Fibroblast of skin of right biceps (primary cell): ENCODE results near the gene NUMBL.
A peak's percentile ranks its signal among the peaks of the same experiment; 100 is the strongest.
"Not testable (repeated sequence)": the region's sequence is repeated elsewhere in the genome, so short reads cannot be mapped to it uniquely, and the experiment has no call there.

Source experiments
- DNase-seq: peaks from one replicate; pipeline ENCODE4 v3.0.0-alpha.2; 2013

Gene NUMBL

DNA sequence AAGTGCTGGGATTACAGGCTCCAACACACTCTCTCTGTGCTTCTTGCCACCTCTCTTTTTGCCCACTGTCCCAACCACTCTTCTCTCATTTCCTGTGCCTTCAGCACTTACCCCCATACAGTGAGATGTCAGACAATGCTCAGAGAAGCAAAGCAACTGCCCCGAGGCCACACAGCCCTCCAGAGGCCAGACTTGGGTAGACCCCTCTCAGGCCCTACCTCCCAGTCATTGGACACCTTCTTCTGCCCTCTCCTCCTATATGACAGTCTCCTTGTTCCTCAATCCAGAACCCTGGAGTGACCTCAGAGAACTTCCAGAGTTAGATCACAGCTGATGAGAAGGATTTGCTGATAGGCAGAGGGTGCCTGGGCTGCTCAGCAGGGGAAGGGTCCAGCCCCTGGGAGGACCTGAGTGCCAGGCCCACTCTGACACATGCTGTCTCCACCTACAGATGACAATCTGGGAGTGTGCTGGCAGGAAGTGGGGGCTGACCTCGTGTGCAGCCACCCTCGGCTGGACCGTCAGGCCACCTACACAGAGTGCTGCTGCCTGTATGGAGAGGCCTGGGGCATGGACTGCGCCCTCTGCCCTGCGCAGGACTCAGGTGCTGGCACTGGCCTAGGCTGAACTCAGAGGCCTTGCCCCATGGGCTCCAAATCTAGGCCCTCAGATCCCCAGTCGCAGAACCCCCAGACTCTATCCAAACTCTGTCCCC, 64.9 kb downstream of the NUMBL start:
- no peak for DNase-seq

DNA sequence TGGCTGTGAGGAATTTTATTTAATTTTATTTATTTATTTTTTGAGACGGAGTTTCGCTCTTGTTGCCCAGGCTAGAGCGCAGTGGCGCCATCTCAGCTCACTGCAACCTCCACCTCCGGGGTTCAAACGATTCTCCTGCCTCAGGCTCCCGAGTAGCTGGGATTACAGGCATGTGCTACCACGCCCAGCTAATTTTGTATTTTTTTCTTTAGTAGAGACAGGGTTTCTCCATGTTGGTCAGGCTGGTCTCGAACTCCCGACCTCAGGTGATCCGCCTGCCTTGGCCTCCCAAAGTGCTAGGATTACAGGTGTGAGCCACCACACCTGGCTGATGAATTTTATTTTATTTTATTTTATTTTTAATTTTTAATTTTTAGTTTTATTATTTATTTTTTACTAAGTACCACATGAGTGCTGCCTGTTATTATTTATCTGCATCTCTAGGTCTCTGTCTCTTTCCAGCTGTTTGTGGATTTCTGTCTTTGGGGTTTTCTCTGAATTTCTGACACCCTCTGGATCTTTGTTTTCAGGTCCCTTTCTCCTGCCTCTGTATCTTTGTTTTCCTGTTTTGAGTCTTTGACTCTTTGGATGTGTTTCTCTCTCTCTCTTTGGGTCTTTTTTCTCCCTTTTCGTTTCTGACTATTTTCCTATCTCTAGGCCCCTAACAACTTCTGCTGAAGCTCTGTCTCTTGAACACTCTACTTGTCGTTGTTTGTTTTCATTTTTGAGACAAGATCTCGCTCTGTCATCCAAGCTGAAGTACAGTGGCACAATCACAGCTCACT, 65.9 kb downstream of the NUMBL start:
- not testable (repeated sequence) for DNase-seq

DNA sequence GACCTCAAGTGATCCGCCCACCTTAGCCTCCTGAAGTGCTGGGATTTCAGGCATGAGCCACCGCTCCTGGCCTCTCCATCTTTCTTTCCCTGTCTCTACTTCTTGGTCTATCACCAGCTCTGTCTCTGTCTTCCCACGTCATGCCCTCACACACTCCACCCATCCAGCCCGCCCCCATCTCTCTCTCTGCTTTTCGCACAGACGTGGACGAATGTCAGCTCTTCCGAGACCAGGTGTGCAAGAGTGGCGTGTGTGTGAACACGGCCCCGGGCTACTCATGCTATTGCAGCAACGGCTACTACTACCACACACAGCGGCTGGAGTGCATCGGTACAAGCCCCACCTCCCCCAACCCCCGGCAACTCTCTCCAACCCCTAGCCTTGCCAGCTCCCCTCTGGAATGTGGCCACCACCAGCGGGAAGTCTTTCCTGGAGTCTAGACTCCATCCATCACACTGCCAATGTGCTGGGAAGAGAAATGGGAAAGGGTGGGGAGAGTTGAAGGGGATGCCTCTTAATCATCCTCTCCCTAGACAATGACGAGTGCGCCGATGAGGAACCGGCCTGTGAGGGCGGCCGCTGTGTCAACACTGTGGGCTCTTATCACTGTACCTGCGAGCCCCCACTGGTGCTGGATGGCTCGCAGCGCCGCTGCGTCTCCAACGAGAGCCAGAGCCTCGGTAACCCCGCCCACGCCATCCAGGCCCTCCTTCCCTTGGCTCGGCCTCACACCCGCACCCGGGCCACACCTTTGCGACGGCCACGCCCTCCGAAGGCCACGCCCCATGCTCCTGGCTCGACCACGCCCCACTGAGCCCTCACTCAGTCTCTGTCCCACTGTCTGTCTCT, 66.8 kb downstream of the NUMBL start:
- DNase-seq = peak; percentile 78

DNA sequence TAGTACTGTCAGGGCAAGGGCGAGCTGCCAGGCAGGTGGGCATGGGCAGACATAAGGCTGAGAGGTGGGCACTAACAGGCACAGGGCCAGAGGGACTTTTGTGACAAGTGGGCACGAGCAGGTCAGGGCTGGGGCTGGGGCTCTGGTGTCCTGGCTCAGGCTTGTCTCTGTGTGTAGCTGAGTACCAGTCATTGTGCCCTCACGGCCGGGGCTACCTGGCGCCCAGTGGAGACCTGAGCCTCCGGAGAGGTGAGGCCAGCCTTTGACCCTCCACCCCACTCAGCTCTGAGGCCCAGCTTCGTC, 67.7 kb downstream of the NUMBL start:
- DNase-seq = no peak

DNA sequence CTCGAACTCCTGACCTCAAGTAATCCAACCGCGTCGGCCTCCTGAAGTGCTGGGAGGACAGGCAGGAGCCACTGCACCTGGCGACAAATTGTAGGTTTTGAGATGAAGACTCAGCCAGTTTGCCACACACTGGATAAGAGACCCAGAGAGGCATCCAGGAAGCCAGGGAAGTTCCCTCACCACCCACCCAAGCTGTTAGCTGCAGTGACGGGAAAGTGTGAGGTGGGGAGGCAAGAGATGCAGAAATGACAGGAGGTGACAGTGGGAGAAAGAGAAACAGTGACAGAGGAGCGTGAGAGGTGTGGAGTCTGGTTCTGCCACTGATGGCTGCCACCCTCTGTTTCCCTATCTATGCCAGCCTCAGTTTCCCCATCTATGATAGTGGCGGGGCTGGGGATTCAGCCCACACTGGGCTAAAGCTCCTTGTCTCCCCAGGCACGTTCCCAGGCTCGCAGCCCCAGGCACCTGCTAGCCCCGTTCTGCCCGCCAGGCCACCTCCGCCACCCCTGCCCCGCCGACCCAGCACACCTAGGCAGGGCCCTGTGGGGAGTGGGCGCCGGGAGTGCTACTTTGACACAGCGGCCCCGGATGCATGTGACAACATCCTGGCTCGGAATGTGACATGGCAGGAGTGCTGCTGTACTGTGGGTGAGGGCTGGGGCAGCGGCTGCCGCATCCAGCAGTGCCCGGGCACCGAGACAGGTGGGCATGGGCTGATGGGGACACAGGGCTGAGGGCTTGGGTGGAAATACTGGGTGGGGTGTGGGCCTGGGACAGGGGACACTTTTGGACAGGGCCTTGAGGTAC, 68.3 kb downstream of the NUMBL start:
- no peak for DNase-seq

DNA sequence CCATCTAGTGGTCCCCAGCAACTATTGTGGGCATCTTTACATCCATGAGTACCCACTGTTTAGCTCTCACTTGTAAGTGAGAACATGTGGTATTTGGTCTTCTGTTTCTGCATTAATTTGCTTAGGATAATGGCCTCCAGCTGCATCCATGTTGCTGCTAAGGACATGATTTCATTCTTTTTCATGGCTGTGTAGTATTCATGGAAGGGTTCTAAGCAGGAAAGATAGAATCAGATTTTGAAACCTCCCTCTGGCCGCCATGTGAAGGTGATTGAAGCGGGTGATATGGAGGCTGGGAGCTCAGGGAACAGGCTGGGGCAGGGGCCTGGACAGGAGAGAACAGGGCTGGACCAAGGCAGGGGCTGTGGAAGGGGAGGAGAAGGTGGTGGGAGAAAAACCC, 69.2 kb downstream of the NUMBL start:
- DNase-seq = no peak

DNA sequence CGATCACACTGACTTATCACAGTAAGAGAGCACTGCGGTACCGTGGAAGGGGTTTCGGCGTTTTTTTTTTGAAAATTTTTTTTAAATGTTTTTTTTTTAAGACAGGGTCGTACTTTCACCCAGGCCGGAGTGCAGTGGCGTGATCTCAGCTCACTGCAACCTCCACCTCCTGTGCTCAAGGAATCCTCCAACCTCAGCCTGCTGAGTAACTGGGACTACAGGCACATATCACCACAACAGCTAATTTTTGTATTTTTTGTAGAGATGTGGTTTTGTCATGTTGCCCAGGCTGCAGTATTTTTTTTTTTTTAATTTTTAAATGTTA, 70.3 kb downstream of the NUMBL start:
- DNase-seq = no peak

DNA sequence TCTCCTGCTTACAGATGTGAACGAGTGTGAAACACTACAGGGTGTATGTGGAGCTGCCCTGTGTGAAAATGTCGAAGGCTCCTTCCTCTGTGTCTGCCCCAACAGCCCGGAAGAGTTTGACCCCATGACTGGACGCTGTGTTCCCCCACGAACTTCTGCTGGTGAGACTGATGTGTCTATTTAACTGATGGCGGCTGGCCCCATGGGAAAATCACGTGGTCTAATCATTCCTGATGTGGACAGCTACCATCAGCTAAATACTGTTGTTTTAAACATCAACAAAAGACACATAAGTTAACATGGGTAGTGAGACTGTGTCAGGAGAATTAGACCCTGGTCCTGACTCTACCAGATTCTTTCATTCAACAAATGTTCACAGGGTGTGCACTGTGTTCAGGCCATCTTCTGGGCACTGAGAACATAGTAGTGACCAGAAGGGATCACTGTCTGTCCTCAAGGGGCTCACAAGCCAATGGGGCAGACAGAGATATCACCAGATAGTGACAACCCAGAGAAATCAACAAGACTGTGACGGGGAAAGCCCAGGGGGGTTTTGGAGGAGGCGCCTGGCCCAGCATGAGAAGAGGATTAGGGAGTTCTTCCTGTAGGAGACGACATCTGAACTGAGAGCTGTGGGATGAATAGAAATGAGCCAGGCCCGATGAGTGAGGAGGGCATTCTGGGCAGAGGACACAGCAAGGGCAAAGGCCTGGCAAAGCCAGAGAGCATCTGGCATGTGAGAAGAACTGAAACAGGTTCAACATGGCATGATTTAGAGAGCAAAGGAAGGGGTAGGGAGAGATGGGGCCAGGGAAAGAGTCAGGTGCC, 70.9 kb downstream of the NUMBL start:
- DNase-seq = no peak

DNA sequence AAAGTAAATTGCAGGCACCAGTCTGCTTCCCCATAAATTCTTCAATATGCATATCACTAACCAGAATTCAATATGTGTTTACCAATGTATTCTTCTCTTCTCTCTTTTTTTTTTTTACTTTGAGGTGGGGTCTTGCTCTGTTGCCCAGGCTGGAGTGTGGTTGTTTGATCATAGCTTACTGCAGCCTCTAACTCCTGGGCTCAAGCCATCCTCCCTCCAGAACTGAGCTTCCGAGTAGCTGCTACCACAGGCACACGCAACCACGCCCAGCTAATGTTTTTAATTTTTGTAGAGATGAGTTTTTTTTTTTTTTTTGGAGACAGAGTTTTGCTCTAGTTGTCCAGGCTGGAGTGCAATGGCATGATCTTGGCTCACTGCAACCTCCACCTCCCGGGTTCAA, 72.5 kb downstream of the NUMBL start:
- no peak for DNase-seq

DNA sequence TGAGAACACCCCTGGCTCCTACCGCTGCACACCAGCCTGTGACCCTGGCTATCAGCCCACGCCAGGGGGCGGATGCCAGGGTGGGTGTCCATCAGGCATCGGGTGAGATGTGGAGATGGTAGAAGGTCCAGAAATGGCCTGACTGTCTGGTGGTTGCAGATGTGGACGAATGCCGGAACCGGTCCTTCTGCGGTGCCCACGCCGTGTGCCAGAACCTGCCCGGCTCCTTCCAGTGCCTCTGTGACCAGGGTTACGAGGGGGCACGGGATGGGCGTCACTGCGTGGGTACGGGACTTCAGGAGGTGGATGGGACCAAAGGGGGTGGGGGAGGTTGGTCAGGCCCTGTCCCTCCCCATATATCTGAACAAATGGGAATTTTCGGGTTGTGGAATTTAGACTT, 73.5 kb downstream of the NUMBL start:
- no peak for DNase-seq

DNA sequence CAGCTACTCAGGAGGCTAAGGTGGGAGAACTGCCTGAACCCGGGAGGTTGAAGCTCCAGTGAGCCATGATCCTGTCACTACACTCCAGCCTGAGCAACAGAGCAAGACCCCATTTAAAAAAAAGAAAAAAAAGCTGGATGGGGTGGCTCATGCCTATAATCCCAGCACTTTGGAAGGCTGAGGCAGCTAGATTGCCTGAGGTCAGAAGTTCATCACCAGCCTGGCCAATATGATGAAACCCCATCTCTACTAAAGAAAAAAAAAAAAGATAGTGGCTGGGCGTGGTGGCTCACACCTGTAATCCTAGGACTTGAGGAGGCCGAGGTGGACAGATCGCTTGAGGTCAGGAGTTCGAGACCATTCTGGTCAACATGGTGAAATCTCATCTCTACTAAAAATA, 74.3 kb downstream of the NUMBL start:
- DNase-seq = no peak
